Sigmoid colon (tissue), 4 donors: ENCODE measurements around the gene UBN2.

ENCODE experiments used
- POLR2A ChIP-seq, 2 donors: fragments of 450-650 bp; IDR thresholded peaks; one replicate each; pipeline ENCODE4 v1.6.1; 2016; ENCODE audit warnings: antibody characterized with exemption in 2 of 2, mild to moderate bottlenecking in 2 of 2, moderate library complexity in 2 of 2
- POLR2AphosphoS5 ChIP-seq, 4 donors: sonication (generic); formaldehyde crosslinking; IDR thresholded peaks; one replicate each; pipeline ENCODE4 v1.6.1; 2017; ENCODE audit warnings: antibody characterized with exemption in 4 of 4
- TF ChIP-seq, protein P1 (sequence below), 4 experiments: fragments of 450-650 bp in 3 of 4; fragments of 200-600 bp in 1 of 4; IDR thresholded peaks; one replicate each; pipeline ENCODE4 v1.5.1; 2016 to 2019; ENCODE audit warnings: antibody characterized with exemption in 4 of 4, mild to moderate bottlenecking in 3 of 4, moderate library complexity in 2 of 4

- TF ChIP-seq POLR2AphosphoS5 (IDR thresholded peaks at IDR 0.05) (no peak), POLR2A (IDR thresholded peaks at IDR 0.05) (no peak)
- TF ChIP-seq, protein P1, sequence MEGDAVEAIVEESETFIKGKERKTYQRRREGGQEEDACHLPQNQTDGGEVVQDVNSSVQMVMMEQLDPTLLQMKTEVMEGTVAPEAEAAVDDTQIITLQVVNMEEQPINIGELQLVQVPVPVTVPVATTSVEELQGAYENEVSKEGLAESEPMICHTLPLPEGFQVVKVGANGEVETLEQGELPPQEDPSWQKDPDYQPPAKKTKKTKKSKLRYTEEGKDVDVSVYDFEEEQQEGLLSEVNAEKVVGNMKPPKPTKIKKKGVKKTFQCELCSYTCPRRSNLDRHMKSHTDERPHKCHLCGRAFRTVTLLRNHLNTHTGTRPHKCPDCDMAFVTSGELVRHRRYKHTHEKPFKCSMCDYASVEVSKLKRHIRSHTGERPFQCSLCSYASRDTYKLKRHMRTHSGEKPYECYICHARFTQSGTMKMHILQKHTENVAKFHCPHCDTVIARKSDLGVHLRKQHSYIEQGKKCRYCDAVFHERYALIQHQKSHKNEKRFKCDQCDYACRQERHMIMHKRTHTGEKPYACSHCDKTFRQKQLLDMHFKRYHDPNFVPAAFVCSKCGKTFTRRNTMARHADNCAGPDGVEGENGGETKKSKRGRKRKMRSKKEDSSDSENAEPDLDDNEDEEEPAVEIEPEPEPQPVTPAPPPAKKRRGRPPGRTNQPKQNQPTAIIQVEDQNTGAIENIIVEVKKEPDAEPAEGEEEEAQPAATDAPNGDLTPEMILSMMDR (IDR thresholded peaks at IDR 0.05): no peak
These were observed 18.3 kb downstream of the UBN2 start for GRCh38 chr7:139249179-139249810.
